ENCODE results near the gene KIF5A. TPM values are rescaled to one million over a fixed set of nuclear protein-coding genes. Genes with fewer than 3 reads are reported as not detected.

KIF5A gene
- total RNA-seq, 4 donors from 2014 or later, result 0.15 to 0.22 (median 0.19) TPM; not detected in 1

DNA sequence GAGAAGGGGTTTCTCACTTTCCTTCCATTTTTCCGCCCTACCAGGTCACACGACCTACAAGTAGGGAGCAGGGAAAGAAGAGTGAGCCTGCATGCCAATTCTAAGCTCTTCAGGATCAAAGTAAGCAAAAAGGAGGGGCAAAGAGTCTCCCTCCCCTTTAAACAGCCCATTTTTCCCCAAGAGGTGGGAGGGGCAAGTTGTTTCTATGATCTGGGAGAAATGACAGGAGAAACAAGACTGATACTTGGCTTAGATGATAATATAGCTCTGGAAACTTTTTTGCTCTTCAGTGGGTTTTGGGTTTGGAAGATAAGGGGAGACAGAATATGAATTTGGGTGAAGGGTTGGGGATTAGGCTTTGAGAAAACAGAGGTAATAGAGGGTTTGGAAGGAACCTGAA lies 56.6 kb downstream of the KIF5A start:
- Histone ChIP-seq H3K27ac (peak overlapping the region in 2 of 4 donors; percentile 28 to 90), H3K27me3 (peaks cover 0 to 23% (median 0%) of the 10 kb centered on the region in 4 donors), H3K36me3 (peaks cover 0 to 22% (median 4%) of the 10 kb centered on the region in 3 donors), H3K9me3 (no peaks in the 10 kb centered on the region), H3K4me1 (peaks cover 27 to 49% (median 29%) of the 10 kb centered on the region in 3 donors), H3K4me3 (no peak overlapping the region)
- intact Hi-C loops (cut with DNase I), result no loop called here
- TF ChIP-seq POLR2A (IDR thresholded peaks at IDR 0.05), result no peak
- TF ChIP-seq, protein P1, sequence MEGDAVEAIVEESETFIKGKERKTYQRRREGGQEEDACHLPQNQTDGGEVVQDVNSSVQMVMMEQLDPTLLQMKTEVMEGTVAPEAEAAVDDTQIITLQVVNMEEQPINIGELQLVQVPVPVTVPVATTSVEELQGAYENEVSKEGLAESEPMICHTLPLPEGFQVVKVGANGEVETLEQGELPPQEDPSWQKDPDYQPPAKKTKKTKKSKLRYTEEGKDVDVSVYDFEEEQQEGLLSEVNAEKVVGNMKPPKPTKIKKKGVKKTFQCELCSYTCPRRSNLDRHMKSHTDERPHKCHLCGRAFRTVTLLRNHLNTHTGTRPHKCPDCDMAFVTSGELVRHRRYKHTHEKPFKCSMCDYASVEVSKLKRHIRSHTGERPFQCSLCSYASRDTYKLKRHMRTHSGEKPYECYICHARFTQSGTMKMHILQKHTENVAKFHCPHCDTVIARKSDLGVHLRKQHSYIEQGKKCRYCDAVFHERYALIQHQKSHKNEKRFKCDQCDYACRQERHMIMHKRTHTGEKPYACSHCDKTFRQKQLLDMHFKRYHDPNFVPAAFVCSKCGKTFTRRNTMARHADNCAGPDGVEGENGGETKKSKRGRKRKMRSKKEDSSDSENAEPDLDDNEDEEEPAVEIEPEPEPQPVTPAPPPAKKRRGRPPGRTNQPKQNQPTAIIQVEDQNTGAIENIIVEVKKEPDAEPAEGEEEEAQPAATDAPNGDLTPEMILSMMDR (IDR thresholded peaks at IDR 0.05), result no peak
- no peak for DNase-seq
- 54 to 100% methylated on average over 1 to 2 of the region's 2 CpGs for WGBS, 2 donors

DNA sequence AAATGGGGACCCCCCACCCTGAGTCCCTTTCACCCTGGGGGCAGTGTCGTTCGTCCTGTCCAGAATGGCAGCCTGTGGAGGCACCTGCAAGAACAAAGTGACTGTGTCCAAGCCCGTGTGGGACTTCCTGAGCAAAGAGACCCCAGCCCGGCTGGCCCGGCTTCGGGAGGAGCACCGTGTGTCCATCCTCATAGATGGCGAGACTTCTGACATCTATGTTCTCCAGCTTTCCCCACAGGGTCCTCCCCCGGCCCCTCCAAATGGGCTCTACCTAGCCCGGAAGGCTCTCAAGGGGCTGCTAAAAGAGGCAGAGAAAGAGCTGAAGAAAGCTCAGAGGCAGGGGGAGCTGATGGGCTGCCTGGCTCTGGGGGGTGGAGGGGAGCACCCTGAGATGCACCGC lies 57.0 kb downstream of the KIF5A start:
- 85% methylated on average over 5 of the region's 11 CpGs; no CpG with 5 or more reads in 1 of the 2 donors for WGBS, 2 donors
- Histone ChIP-seq H3K27me3 (peaks cover 0 to 27% (median 0%) of the 10 kb centered on the region in 4 donors), H3K4me1 (peaks cover 29 to 54% (median 31%) of the 10 kb centered on the region in 3 donors), H3K9me3 (no peaks in the 10 kb centered on the region), H3K27ac (no peak overlapping the region), H3K4me3 (no peak overlapping the region), H3K36me3 (peaks cover 0 to 17% (median 4%) of the 10 kb centered on the region in 3 donors)
- DNase-seq, result no peak
- intact Hi-C loops (cut with DNase I), result no loop called here
- TF ChIP-seq POLR2A (IDR thresholded peaks at IDR 0.05), result no peak
- TF ChIP-seq, protein P1 (IDR thresholded peaks at IDR 0.05), result no peak

DNA sequence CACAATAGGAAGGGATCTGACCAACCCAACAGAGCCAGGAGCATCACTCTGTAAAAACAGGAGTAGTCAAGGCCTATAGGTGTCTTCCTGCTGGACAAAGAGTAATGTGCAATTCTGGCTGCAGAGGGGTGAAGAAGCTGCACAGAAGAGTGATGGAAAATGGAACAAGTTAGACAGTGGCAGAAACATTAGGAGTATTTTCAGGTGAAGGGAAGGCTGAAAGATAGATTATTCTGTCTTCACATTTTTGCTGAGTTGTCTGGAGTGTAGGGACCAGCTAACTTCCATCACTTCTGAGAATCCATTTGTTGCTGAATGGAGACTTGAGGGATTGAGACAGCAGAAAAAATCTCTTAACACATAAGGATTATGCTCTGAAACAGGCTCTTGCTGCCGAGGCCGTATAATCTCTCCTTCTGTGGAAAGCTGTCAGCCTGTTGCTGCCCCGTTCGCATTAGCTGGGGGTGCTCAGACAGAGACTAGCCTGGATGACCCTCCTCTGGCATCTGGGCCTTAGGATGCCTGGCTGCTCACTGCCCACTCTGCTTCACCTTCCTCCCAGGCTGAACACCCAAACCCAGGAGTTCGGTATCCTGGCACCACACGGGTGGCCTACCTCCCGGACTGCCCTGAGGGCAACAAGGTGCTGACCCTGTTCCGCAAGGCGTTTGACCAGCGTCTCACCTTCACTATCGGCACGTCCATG lies 58.3 kb downstream of the KIF5A start:
- intact Hi-C loops (cut with DNase I), result no loop called here
- peaks cover 29 to 65% (median 31%) of the 10 kb centered on the region in 3 donors for H3K4me1 ChIP-seq
- H3K36me3 ChIP-seq, result peaks cover 0 to 11% (median 0%) of the 10 kb centered on the region in 3 donors
- H3K27me3 ChIP-seq, result peaks cover 0 to 40% (median 0%) of the 10 kb centered on the region in 4 donors
- no peaks in the 10 kb centered on the region for H3K9me3 ChIP-seq
- 73 to 78% methylated on average over 8 to 10 of the region's 12 CpGs for WGBS, 2 donors
- DNase-seq, result no peak
- no peak overlapping the region for H3K4me3 ChIP-seq
- H3K27ac ChIP-seq, result peak overlapping the region in 2 of 4 donors; percentile 13 to 90
- TF ChIP-seq, protein P1 (IDR thresholded peaks at IDR 0.05), result no peak
- TF ChIP-seq POLR2A (IDR thresholded peaks at IDR 0.05), result no peak

DNA sequence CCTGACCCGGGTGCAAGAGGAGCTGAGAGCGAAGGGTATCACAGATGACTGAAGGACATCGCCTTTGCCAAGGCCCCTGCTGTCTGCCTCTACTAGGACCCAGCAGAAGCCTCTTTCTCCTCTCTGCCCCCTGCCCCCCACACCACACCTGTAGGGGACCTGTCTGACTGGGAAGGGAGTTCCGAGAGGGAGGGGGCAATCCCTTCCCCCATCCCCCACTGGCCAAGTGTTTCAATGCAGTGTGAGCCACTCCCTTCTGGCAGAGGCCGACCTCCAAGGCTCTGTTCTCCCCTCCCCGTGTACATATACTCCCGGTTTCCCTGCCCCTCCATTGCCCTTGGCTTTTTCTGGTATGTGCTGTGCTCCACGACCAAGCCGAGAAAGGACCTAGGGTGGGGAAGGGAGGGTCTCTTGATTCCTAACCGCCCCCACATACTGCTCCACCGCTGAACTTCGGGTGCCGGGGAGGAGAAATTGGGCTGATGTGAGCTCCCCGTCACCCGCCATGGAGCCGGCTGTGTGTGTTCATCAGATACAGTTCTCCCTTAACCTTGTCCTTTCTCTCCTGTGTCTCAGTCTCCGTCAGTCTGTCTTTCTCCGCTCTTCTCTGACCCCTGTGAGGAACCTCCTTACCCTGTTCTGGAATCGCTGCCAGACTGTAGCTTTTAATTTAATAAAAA lies 59.4 kb downstream of the KIF5A start:
- TF ChIP-seq POLR2A (IDR thresholded peaks at IDR 0.05), result no peak
- TF ChIP-seq, protein P1 (IDR thresholded peaks at IDR 0.05), result no peak
- no peaks in the 10 kb centered on the region for H3K9me3 ChIP-seq
- WGBS, 2 donors, result 65 to 68% methylated on average over 13 to 19 of the region's 19 CpGs
- no peak for DNase-seq
- peaks cover 0 to 11% (median 0%) of the 10 kb centered on the region in 3 donors for H3K36me3 ChIP-seq
- peak overlapping the region; percentile 35 to 92 (median 86) for H3K27ac ChIP-seq
- peak overlapping the region in 3 of 4 donors; percentile 57 to 75 (median 69) for H3K4me3 ChIP-seq
- intact Hi-C loops (cut with DNase I), result no loop called here
- peaks cover 20 to 65% (median 23%) of the 10 kb centered on the region in 3 donors for H3K4me1 ChIP-seq
- peaks cover 0 to 51% (median 0%) of the 10 kb centered on the region in 4 donors for H3K27me3 ChIP-seq
